ENCODE data around the gene GOLGA6L7.

DNA sequence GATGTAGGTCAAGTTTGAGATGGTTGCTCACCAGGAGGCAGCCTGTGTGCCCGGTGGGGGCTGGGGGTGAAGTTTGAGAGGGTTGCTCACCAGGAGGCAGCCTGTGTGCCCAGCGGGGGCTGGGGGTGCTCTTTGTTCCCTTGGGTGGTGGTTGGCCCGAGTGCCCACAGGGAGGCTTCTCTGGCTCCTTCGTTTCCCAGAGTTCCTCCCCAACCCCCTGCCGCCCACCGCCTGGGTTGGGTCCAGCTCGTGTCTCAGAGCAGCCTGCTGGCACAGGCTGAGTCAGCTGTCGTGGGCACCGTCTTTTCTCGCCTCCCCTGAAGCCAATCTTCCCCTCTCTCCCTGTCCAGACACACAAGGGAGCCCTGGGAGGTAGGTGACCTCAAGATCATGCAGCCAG is 40.5 kb upstream of the GOLGA6L7 start:
- TF ChIP-seq, protein P1, sequence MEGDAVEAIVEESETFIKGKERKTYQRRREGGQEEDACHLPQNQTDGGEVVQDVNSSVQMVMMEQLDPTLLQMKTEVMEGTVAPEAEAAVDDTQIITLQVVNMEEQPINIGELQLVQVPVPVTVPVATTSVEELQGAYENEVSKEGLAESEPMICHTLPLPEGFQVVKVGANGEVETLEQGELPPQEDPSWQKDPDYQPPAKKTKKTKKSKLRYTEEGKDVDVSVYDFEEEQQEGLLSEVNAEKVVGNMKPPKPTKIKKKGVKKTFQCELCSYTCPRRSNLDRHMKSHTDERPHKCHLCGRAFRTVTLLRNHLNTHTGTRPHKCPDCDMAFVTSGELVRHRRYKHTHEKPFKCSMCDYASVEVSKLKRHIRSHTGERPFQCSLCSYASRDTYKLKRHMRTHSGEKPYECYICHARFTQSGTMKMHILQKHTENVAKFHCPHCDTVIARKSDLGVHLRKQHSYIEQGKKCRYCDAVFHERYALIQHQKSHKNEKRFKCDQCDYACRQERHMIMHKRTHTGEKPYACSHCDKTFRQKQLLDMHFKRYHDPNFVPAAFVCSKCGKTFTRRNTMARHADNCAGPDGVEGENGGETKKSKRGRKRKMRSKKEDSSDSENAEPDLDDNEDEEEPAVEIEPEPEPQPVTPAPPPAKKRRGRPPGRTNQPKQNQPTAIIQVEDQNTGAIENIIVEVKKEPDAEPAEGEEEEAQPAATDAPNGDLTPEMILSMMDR (IDR thresholded peaks at IDR 0.05; ENCODE audit: low read depth, low read length) = no peak
- TF ChIP-seq EZH2phosphoT487 (IDR thresholded peaks at IDR 0.05; ENCODE audit: low read depth) = no peak
